Immature natural killer cell (primary cell): Measurements from ENCODE around the gene PIP5K1B. TPM values are rescaled to one million over a fixed set of nuclear protein-coding genes. Genes with fewer than 3 reads are reported as not detected.
A peak's percentile ranks its signal among the peaks of the same experiment; 100 is the strongest.

Source experiments
- DNase-seq, 3 donors: peaks; one replicate each; pipeline ENCODE4 v3.0.0; 2022; ENCODE audit warnings: mixed read lengths in 1 of 3
- H3K27ac Mint-ChIP-seq, 6 donors: one replicate each; pipeline ENCODE4 v1.8.0; 2020; ENCODE audit warnings: mixed read lengths in 6 of 6, mild to moderate bottlenecking in 5 of 6, inconsistent platforms in 4 of 6, moderate library complexity in 3 of 6
- H3K27me3 Mint-ChIP-seq, 3 donors: one replicate each; pipeline ENCODE4 v1.8.0; 2020 to 2021; ENCODE audit warnings: low read depth in 3 of 3, mild to moderate bottlenecking in 3 of 3, mixed read lengths in 3 of 3, moderate library complexity in 3 of 3, inconsistent platforms in 1 of 3
- H3K36me3 Mint-ChIP-seq, 3 donors: one replicate each; pipeline ENCODE4 v1.8.0; 2020; ENCODE audit warnings: mixed read lengths in 3 of 3, inconsistent platforms in 2 of 3, mild to moderate bottlenecking in 2 of 3
- H3K4me1 Mint-ChIP-seq, 2 donors: one replicate each; pipeline ENCODE4 v1.8.0; 2020; ENCODE audit warnings: inconsistent platforms in 2 of 2, mild to moderate bottlenecking in 2 of 2, mixed read lengths in 2 of 2, moderate library complexity in 1 of 2
- H3K4me3 Mint-ChIP-seq, 5 donors: one replicate each; pipeline ENCODE4 v1.8.0; 2020; ENCODE audit warnings: mild to moderate bottlenecking in 5 of 5, mixed read lengths in 5 of 5, inconsistent platforms in 3 of 5, moderate library complexity in 3 of 5
- H3K9me3 Mint-ChIP-seq, 6 donors: one replicate each; pipeline ENCODE4 v1.8.0; 2020; ENCODE audit warnings: mild to moderate bottlenecking in 6 of 6, mixed read lengths in 6 of 6, inconsistent platforms in 4 of 6, moderate library complexity in 3 of 6
- polyA plus RNA-seq, 3 donors: library from polyadenylated mRNA; unstranded; fragments of 300-500 nt; fragmentation: Illumina TruSeq; gene quantifications; one replicate each; pipeline ENCODE4 v1.2.3, GENCODE V29; 2021

PIP5K1B gene
- polyA plus RNA-seq, 3 donors from 2014 or later, result not detected

DNA sequence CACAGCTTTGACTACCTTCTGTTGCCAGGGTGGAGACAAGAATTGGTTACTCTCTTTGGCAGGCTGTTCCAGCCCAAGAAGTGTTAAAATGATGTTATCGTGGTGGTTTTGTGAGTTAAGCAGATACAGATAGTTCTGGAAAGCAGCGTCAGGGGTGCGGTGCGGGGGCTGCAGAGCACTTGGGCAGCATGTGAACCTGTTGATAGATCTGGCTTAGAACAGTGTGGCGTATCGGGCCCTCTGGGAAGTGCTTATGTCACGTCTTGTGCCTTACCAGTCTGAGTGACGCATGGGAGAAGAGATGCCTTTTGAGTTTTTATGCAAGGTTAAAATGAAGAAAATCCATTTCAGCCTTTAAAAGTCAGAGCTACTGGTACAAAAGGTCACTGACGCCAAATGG, 156.4 kb downstream of the PIP5K1B start:
- Mint-ChIP-seq H3K4me3 (no peak overlapping the region), H3K9me3 (no peaks in the 10 kb centered on the region), H3K36me3 (no peaks in the 10 kb centered on the region), H3K27ac (no peak overlapping the region), H3K27me3 (peaks cover 0 to 2% (median under 1%) of the 10 kb centered on the region in 3 donors), H3K4me1 (no peaks in the 10 kb centered on the region)
- DNase-seq, result no peak

DNA sequence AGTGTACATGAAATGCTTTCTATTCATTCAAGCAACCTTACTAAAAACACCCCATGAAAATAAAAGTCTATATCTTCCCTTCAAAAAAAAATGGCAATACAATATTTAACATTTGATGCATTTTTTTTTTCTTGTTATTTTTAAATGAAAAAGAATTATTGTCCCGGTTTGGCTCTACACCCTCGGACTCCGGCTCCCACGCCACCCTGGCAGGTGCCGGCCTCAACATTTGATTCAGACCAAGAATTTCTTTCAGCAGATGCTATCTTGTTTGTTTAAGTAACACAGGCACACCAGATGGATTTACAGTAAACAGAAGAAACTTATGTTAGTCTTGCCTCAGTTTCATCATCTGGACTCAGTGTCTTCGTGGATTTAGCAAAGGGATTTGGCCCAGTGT, 162.0 kb downstream of the PIP5K1B start:
- Mint-ChIP-seq H3K9me3 (no peaks in the 10 kb centered on the region), H3K4me1 (no peaks in the 10 kb centered on the region), H3K4me3 (no peak overlapping the region), H3K27me3 (peaks cover 0 to 2% (median 0%) of the 10 kb centered on the region in 3 donors), H3K36me3 (no peaks in the 10 kb centered on the region), H3K27ac (no peak overlapping the region)
- DNase-seq, result no peak

DNA sequence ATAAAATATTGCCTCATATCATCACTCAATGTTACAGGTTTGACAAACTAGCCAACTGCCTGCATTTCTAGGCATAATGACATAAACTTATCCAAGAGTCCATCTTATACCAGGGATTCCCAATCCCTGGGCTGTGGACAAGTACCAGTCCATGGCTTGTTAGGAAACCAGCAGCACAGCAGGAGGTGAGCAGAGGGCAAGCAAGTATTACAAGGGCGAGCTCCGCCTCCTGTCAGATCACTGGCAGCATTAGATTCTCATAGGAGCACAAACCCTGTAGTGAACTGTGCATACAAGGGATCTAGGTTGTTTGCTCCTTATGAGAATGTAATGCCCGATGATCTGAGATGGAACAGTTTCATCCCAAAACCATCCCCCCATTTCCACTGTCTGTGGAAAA, 164.0 kb downstream of the PIP5K1B start:
- no peak for DNase-seq
- Mint-ChIP-seq H3K36me3 (no peaks in the 10 kb centered on the region), H3K9me3 (no peaks in the 10 kb centered on the region), H3K4me1 (no peaks in the 10 kb centered on the region), H3K4me3 (no peak overlapping the region), H3K27me3 (peaks cover 0 to 2% (median 0%) of the 10 kb centered on the region in 3 donors), H3K27ac (no peak overlapping the region)

DNA sequence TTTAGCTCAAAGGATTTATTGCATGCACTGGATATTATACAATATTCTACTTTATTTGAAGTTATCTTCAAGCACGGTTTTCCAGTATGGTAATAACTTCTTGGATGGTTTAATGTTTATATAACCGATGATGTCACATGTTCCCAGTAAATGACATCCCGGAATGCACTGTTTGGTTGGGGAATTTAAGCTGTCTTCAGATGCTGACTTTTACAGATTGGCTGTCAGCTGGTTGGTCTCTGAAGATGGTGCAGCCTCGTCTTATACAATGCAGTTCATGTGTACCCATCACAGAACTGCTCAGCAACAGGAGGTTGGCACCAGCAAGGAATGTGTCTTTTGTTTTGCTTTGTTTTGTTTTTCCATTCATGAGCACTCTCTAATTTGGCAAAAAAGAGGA, 165.0 kb downstream of the PIP5K1B start:
- H3K4me3 Mint-ChIP-seq, result no peak overlapping the region
- H3K36me3 Mint-ChIP-seq, result no peaks in the 10 kb centered on the region
- H3K9me3 Mint-ChIP-seq, result no peaks in the 10 kb centered on the region
- no peak for DNase-seq
- no peaks in the 10 kb centered on the region for H3K4me1 Mint-ChIP-seq
- H3K27me3 Mint-ChIP-seq, result peaks cover 0 to 2% (median 0%) of the 10 kb centered on the region in 3 donors
- H3K27ac Mint-ChIP-seq, result no peak overlapping the region

DNA sequence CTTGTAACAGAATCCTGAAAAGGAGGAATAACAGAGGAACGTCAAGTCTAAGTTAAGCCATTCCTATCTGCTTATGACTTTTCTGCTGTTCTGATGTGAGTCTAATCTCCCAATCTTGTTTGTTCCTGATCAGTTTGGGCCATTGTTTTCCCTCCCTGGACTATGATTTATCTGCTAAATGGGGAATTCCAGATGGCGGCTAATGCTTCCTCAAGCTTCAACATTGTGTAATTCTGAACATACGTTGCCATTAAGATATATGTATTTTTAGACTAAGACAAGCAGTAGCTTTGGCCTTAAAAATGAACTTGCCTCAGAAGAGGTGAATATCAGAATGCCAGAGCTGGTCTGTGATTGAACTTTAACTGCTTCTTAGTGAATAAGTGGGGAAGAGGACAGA, 166.2 kb downstream of the PIP5K1B start:
- no peaks in the 10 kb centered on the region for H3K36me3 Mint-ChIP-seq
- no peak for DNase-seq
- H3K4me3 Mint-ChIP-seq, result no peak overlapping the region
- no peaks in the 10 kb centered on the region for H3K9me3 Mint-ChIP-seq
- H3K4me1 Mint-ChIP-seq, result no peaks in the 10 kb centered on the region
- peaks cover 0 to 2% (median 0%) of the 10 kb centered on the region in 3 donors for H3K27me3 Mint-ChIP-seq
- H3K27ac Mint-ChIP-seq, result no peak overlapping the region

DNA sequence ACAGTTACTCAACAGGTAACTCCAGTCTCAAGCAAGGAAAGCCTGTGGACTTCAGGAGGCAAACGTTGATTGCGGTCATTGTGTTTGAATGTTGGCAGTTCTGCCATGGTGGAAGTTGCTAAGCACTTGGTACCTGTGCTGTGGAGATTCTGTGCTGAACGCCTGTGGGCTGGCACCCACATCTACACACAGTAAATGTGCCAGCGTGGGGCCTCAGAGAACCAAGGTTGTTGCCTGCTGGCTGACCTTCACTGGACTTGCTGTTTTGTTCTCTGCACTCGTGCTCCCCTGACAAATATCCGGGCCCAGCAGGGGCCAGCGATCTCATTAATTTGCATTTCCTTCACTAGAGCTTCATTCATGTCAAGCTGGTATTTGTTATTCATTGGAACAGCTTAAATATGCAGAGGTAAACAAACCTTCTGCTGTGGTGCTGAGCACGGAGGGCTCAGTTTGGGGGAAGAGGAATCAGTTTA, 167.0 kb downstream of the PIP5K1B start:
- Mint-ChIP-seq H3K36me3 (no peaks in the 10 kb centered on the region), H3K4me1 (no peaks in the 10 kb centered on the region), H3K27me3 (peaks cover 0 to 2% (median 0%) of the 10 kb centered on the region in 3 donors), H3K27ac (no peak overlapping the region), H3K4me3 (no peak overlapping the region), H3K9me3 (no peaks in the 10 kb centered on the region)
- no peak for DNase-seq

DNA sequence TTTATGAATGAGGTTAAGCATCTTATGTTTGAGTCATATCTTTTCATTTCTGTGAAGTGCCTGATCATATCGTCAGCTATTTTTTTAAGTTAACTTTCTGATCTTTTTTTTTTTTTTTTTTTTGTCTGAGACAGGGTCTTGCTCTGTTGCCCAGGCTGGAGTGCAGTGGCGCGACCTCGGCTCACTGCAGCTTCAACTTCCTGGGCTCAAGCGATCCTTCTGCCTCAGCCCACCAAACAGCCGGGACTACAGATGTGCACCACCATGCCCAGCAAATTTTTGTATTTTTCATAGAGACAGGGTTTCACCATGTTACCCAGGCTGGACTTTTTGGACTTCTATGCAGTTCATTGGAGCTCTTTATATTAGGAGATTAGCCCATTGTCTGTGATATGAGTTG, 168.1 kb downstream of the PIP5K1B start:
- H3K4me3 Mint-ChIP-seq, result no peak overlapping the region
- no peaks in the 10 kb centered on the region for H3K36me3 Mint-ChIP-seq
- H3K27me3 Mint-ChIP-seq, result peaks cover 0 to 2% (median 0%) of the 10 kb centered on the region in 3 donors
- H3K9me3 Mint-ChIP-seq, result no peaks in the 10 kb centered on the region
- no peak overlapping the region for H3K27ac Mint-ChIP-seq
- no peaks in the 10 kb centered on the region for H3K4me1 Mint-ChIP-seq
- no peak for DNase-seq

DNA sequence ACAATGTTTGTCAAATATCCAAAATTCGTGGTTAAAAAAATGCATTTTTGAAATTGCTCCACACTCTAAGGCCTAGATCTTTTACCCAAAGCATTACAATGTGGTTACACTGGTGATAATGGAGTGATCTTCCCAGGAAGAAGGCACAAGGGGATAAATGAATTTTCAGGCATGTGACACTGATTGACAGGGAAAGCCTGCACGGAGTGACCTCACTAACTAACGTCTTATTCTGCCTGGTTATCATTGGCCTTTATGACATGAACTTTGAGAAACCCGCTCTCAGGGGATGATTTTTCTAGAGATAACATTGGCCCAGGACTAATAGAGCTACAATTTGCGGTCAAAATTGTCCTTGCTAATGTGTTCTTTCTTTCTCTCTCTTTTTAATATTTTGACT, 171.2 kb downstream of the PIP5K1B start:
- no peak for DNase-seq
- no peak overlapping the region for H3K27ac Mint-ChIP-seq
- no peak overlapping the region for H3K4me3 Mint-ChIP-seq
- H3K4me1 Mint-ChIP-seq, result no peaks in the 10 kb centered on the region
- H3K9me3 Mint-ChIP-seq, result no peaks in the 10 kb centered on the region
- H3K36me3 Mint-ChIP-seq, result no peaks in the 10 kb centered on the region
- H3K27me3 Mint-ChIP-seq, result peaks cover 0 to 9% (median 0%) of the 10 kb centered on the region in 3 donors

DNA sequence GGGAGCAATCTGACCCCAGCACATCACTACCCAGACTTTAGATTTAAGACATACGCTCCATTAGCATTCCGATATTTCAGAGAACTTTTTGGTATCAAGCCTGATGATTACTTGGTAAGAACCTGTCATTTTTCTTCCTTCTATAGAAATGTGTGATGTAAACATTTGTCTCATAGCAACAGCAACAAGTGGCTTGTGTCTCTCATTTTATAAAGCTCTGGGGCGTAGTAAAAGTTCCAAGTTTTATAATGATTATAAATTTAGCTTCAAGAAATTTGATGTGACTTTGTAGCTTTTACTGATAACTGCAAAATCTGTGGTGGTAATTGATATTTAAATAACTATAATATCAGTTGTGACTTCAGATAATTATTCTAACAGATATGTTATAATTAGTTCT, 171.6 kb downstream of the PIP5K1B start:
- peaks cover 0 to 9% (median 0%) of the 10 kb centered on the region in 3 donors for H3K27me3 Mint-ChIP-seq
- H3K4me1 Mint-ChIP-seq, result no peaks in the 10 kb centered on the region

DNA sequence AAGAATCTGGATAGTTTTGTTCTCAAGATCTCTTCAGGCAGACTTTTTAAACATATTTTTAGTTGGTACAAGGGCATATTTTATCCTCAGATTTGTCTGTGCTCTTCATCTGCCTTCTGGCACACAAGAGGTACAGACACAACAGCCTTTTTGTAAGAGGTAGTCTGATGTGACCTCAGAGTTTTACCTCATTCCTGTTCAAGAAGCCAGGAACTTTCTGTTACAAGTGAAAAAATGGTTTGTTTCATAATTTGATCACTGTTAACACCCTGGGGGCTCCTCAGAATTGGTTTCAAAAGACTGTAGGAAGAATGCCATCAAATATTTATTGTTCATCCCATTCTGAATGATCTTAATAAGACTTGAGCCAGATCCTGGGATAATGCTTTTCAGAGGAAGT, 172.2 kb downstream of the PIP5K1B start:
- H3K4me3 Mint-ChIP-seq, result no peak overlapping the region
- no peaks in the 10 kb centered on the region for H3K4me1 Mint-ChIP-seq
- H3K36me3 Mint-ChIP-seq, result no peaks in the 10 kb centered on the region
- peaks cover 0 to 9% (median 0%) of the 10 kb centered on the region in 3 donors for H3K27me3 Mint-ChIP-seq
- no peaks in the 10 kb centered on the region for H3K9me3 Mint-ChIP-seq
- no peak for DNase-seq
- no peak overlapping the region for H3K27ac Mint-ChIP-seq

More for the DNA sequence above, 171.6 kb downstream of the PIP5K1B start:
- no peak for DNase-seq
- no peak overlapping the region for H3K27ac Mint-ChIP-seq
- no peak overlapping the region for H3K4me3 Mint-ChIP-seq
- H3K36me3 Mint-ChIP-seq, result no peaks in the 10 kb centered on the region
- no peaks in the 10 kb centered on the region for H3K9me3 Mint-ChIP-seq

DNA sequence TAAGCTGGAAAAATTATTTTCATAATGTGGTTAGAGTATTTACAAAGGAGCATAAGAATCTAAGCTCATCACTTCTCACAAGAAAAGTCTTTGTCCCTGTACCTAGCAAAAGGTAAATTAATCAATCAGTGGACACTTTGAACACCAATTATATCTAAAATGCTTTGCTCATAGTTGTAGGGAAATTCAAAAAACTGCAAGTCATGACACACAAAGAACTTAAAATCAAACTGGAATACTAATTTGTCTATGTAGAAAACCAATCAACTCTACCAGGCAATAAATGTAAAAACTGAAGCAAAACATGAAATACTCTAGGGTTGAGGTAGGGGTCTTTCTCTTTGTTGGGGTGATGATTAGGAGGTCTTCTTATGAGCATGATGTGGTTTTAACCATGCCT, 173.4 kb downstream of the PIP5K1B start:
- Mint-ChIP-seq H3K36me3 (no peaks in the 10 kb centered on the region), H3K9me3 (no peaks in the 10 kb centered on the region), H3K4me1 (no peaks in the 10 kb centered on the region), H3K27ac (no peak overlapping the region), H3K27me3 (peaks cover 0 to 9% (median 0%) of the 10 kb centered on the region in 3 donors), H3K4me3 (no peak overlapping the region)
- no peak for DNase-seq

DNA sequence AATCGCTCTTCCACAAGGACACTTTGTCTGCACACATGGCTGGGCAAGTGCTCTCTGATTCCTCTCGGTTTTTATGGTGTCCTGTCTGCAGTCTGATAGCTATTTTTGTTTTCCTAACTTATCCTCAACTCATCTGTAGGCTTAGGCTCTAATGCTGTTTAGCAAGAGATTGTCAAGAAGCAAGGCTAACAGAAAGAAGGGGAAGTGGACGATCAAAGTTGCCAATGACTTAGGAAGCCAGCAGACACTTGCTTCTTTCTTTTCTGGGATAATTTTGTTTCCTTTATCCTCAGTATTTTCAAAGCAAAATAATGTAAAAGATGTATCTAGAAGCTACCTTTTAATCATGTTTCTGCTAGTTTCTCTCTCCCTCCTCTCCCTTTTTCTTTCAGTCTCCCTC, 178.2 kb downstream of the PIP5K1B start:
- H3K4me3 Mint-ChIP-seq, result no peak overlapping the region
- DNase-seq, result no peak
- no peaks in the 10 kb centered on the region for H3K36me3 Mint-ChIP-seq
- peaks cover 0 to 9% (median 0%) of the 10 kb centered on the region in 3 donors for H3K27me3 Mint-ChIP-seq
- H3K9me3 Mint-ChIP-seq, result no peaks in the 10 kb centered on the region
- no peaks in the 10 kb centered on the region for H3K4me1 Mint-ChIP-seq
- H3K27ac Mint-ChIP-seq, result no peak overlapping the region

DNA sequence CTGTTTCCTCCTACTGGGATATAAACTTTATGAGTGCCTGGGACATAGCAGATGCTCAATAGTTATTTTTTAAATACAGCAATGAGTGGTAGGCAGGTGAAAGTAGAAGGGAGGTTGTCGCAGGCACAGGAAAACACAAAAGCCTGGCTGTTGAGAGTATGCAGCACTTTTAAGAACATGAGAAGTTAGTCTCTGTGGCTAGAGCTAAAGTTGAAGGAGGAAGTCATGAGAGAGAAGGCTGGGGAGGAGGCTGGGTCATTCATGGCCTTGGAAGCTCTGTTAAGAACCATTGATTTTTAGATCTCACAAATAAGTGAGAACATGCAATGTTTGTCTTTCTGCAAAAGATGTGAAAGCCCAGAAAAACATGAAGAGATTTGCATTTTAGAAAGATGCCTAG, 182.2 kb downstream of the PIP5K1B start:
- no peaks in the 10 kb centered on the region for H3K36me3 Mint-ChIP-seq
- no peak overlapping the region for H3K27ac Mint-ChIP-seq
- H3K4me1 Mint-ChIP-seq, result peaks cover 0 to 2% of the 10 kb centered on the region in 2 donors
- H3K4me3 Mint-ChIP-seq, result no peak overlapping the region
- no peaks in the 10 kb centered on the region for H3K27me3 Mint-ChIP-seq
- no peaks in the 10 kb centered on the region for H3K9me3 Mint-ChIP-seq
- DNase-seq, result no peak

DNA sequence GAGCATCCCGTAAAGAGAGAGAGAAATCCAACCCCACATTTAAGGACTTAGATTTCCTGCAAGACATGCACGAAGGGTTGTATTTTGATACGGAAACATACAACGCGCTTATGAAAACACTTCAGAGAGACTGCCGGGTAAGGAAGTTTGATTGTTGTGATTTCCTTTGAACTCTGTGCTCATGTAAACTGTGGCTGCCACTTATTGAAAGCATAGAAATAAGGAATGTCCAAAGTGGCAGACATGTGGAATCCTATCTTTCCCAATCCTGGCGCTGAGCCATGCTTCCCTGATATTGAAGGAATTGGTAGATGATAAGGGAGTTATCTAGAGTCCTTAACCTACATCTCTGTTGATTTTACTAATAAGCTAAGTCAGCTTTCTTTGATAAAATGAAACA, 189.5 kb downstream of the PIP5K1B start:
- no peak for DNase-seq
- peaks cover 0 to 1% (median 0%) of the 10 kb centered on the region in 3 donors for H3K27me3 Mint-ChIP-seq
- no peak overlapping the region for H3K27ac Mint-ChIP-seq

DNA sequence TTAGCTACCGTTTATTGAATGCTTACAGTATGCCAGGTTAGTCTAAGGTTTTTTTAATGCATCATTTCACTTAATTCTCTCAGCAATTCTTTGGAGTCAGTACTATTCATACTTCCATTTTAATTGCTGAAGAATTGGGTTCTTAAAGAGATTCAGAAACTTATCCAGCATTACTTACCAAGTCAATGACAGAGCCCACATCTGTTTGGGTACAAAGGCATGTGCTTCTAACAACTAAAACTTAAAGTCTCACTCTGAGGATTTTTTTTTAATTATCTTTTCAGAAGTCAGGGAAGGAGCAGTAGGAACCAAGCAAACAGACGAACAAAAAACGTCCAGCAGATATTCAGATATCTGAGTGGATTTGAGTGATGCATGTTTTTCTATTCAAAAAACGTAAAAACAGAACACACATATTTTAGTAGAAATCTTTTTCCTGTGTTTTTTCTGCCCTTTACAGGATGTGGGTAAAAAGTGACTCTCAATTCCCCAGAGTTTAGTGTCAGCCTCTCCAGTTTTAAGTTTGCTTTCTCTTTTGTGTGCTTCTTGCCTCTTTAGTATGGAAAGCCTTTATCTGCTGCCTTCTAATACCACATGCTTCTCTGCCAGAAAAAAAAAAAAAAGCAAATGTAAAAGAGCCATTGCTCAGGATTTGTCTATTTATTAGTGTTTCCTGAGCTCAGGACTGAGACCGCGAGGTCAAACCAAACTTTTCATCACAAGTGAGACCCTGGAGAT, 190.9 kb downstream of the PIP5K1B start:
- Mint-ChIP-seq H3K27ac (peak overlapping the region in 5 of 6 donors; percentile 9 to 22 (median 17)), H3K9me3 (no peaks in the 10 kb centered on the region), H3K4me1 (peaks cover 18 to 24% of the 10 kb centered on the region in 2 donors), H3K4me3 (peak overlapping the region; percentile 5 to 43 (median 12)), H3K36me3 (no peaks in the 10 kb centered on the region), H3K27me3 (peaks cover 0 to 4% (median 1%) of the 10 kb centered on the region in 3 donors)
- no peak for DNase-seq

More for the DNA sequence above, 189.5 kb downstream of the PIP5K1B start:
- Mint-ChIP-seq H3K9me3 (no peaks in the 10 kb centered on the region), H3K4me3 (no peak overlapping the region), H3K36me3 (no peaks in the 10 kb centered on the region), H3K4me1 (peaks cover 18 to 24% of the 10 kb centered on the region in 2 donors)
